ENCODE measurements around the gene PDIA5. TPM values are rescaled to one million over a fixed set of nuclear protein-coding genes. Genes with fewer than 3 reads are reported as not detected.

The PDIA5 gene
- polyA plus RNA-seq, 1 donor from 2014 or later, result 1.4 TPM

GRCh38 chr3:123020709-123021108 is 46.1 kb upstream of the PDIA5 start:
- H3K4me3 ChIP-seq (ENCODE audit: low read length), result no peak overlapping the region
- no peaks in the 10 kb centered on the region for H3K36me3 ChIP-seq (ENCODE audit: insufficient read depth, low read length)
- H4K20me1 ChIP-seq (ENCODE audit: insufficient read depth), result no peaks in the 10 kb centered on the region
- H2AFZ ChIP-seq (ENCODE audit: low read depth, low read length), result no peak overlapping the region
- H3K9me2 ChIP-seq (ENCODE audit: insufficient read depth, low read length), result no peaks in the 10 kb centered on the region
- H3K27ac ChIP-seq (ENCODE audit: low read length), result no peak overlapping the region
- no peaks in the 10 kb centered on the region for H3K79me2 ChIP-seq (replicated peaks; ENCODE audit: insufficient read depth, low read length)
- H3K4me2 ChIP-seq (ENCODE audit: low read length), result no peak overlapping the region
- H3K9me3 ChIP-seq (ENCODE audit: low read length), result no peaks in the 10 kb centered on the region
- no peak overlapping the region for H3K9ac ChIP-seq (ENCODE audit: low read length)
- TF ChIP-seq EP300 (conservative IDR thresholded peaks at IDR 0.05; ENCODE audit: poor library complexity, severe bottlenecking) (no peak), MXI1 (conservative IDR thresholded peaks at IDR 0.05; ENCODE audit: poor library complexity, severe bottlenecking) (no peak), RAD21 (conservative IDR thresholded peaks at IDR 0.05) (no peak)
- H3K27me3 ChIP-seq (ENCODE audit: insufficient read depth, low read depth, low read length), result peaks cover 3% of the 10 kb centered on the region
- H3F3A ChIP-seq (ENCODE audit: insufficient read depth, low read length, poor library complexity, severe bottlenecking), result no peaks in the 10 kb centered on the region

- H3K9me2 ChIP-seq (ENCODE audit: insufficient read depth, low read length), result no peaks in the 10 kb centered on the region
Measured at GRCh38 chr3:123021388-123021787, 45.4 kb upstream of the PDIA5 start.

More at GRCh38 chr3:123021388-123021787, 45.4 kb upstream of the PDIA5 start:
- Histone ChIP-seq H3K27ac (ENCODE audit: low read length) (no peak overlapping the region), H3K9me3 (ENCODE audit: low read length) (no peaks in the 10 kb centered on the region), H3F3A (ENCODE audit: insufficient read depth, low read length, poor library complexity, severe bottlenecking) (no peaks in the 10 kb centered on the region), H3K36me3 (ENCODE audit: insufficient read depth, low read length) (no peaks in the 10 kb centered on the region), H3K27me3 (ENCODE audit: insufficient read depth, low read depth, low read length) (peaks cover 8% of the 10 kb centered on the region), H3K9ac (ENCODE audit: low read length) (no peak overlapping the region), H3K79me2 (replicated peaks; ENCODE audit: insufficient read depth, low read length) (no peaks in the 10 kb centered on the region), H3K4me2 (ENCODE audit: low read length) (no peak overlapping the region), H2AFZ (ENCODE audit: low read depth, low read length) (no peak overlapping the region), H3K4me3 (ENCODE audit: low read length) (no peak overlapping the region), H4K20me1 (ENCODE audit: insufficient read depth) (no peaks in the 10 kb centered on the region)
- no peak for TF ChIP-seq CTCF (IDR thresholded peaks at IDR 0.05; ENCODE audit: poor library complexity, severe bottlenecking)
- no peak for TF ChIP-seq REST (IDR thresholded peaks at IDR 0.05; ENCODE audit: borderline replicate concordance)
- no peak for TF ChIP-seq TAF1 (IDR thresholded peaks at IDR 0.05; ENCODE audit: low read depth)
- no peak for TF ChIP-seq SMC3 (conservative IDR thresholded peaks at IDR 0.05; ENCODE audit: poor library complexity)
- TF ChIP-seq RAD21 (conservative IDR thresholded peaks at IDR 0.05), result no peak
